GM23338 (cell line): ENCODE results near the gene GABRR2.

Source experiments
- CREB1 ChIP-seq: fragments of 250-450 bp; sonication (Bioruptor Pico); IDR thresholded peaks from 2 replicates; pipeline ENCODE4 v1.5.0; 2020; ENCODE audit warnings: low read depth, mild to moderate bottlenecking, moderate library complexity
- EZH2 ChIP-seq: fragments of 200-600 bp; sonication (generic); IDR thresholded peaks from one replicate; pipeline ENCODE4 v1.8.0; 2017; ENCODE audit warnings: antibody characterized with exemption, mild to moderate bottlenecking, low read depth; ENCODE audit not compliant: unreplicated experiment
- EZH2phosphoT487 ChIP-seq: fragments of 200-600 bp; sonication (generic); IDR thresholded peaks from one replicate; pipeline ENCODE4 v1.8.1; 2018; ENCODE audit warnings: antibody characterized with exemption; ENCODE audit not compliant: unreplicated experiment
- JUNB ChIP-seq: IDR thresholded peaks from one replicate; pipeline ENCODE4 v1.6.1; 2016; ENCODE audit warnings: antibody characterized with exemption; ENCODE audit not compliant: unreplicated experiment
- POLR2AphosphoS5 ChIP-seq: IDR thresholded peaks from 2 replicates; pipeline ENCODE4 v1.6.1; 2016; ENCODE audit warnings: antibody characterized with exemption, low read depth
- STAT1 ChIP-seq: IDR thresholded peaks from one replicate; pipeline ENCODE4 v1.6.1; 2016; ENCODE audit warnings: antibody characterized with exemption; ENCODE audit not compliant: unreplicated experiment
- ZNF114 ChIP-seq: fragments of 250-450 bp; sonication (Bioruptor Pico); IDR thresholded peaks from 2 replicates; pipeline ENCODE4 v1.5.0; 2020; ENCODE audit warnings: mild to moderate bottlenecking, moderate library complexity
- ZNF331 ChIP-seq: fragments of 250-450 bp; sonication (Bioruptor Pico); IDR thresholded peaks from 2 replicates; pipeline ENCODE4 v1.5.0; 2020; ENCODE audit warnings: low read depth, mild to moderate bottlenecking, moderate library complexity
- TF ChIP-seq, protein P1 (sequence below), 2 experiments: fragments of 200-600 bp in 1 of 2; sonication (generic) in 1 of 2; conservative IDR thresholded peaks; 2 replicates each; pipeline versions ENCODE4 v1.5.1 to v1.6.1; 2016 to 2017; ENCODE audit warnings: antibody characterized with exemption in 2 of 2, low read depth in 2 of 2, mild to moderate bottlenecking in 2 of 2, moderate library complexity in 1 of 2
- TF ChIP-seq, protein P2 (sequence below): IDR thresholded peaks from one replicate; pipeline ENCODE4 v1.6.1; 2018; ENCODE audit warnings: antibody characterized with exemption; ENCODE audit not compliant: unreplicated experiment
- TF ChIP-seq, protein P3 (sequence below): IDR thresholded peaks from 2 replicates; pipeline ENCODE4 v1.6.1; 2016; ENCODE audit warnings: antibody characterized with exemption

DNA sequence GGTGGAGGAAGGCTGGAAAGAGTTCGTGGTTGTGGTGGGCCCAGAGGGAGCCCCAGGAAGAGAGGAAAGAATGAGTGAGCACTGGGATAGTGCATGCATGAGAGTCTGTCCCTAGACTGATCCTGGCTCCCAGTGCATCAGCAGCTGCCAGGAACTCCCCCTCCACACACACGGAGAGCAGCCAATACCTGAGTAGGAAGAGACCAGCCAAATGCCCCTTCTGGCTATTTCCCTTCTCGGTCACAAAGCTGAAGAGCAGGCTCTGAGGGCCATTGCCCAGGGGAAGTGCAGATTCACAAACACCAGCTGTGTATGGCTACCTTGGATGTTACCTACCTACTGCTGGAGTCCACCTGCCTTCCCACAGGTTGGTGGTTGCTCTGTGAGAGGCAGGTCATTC is 45.1 kb downstream of the GABRR2 start:
- TF ChIP-seq CREB1 (CRISPR knock-in tag) (no peak), EZH2 (no peak), STAT1 (no peak), EZH2phosphoT487 (no peak), JUNB (no peak), ZNF114 (CRISPR knock-in tag) (no peak), ZNF331 (CRISPR knock-in tag) (no peak), POLR2AphosphoS5 (no peak)
- TF ChIP-seq, protein P1, sequence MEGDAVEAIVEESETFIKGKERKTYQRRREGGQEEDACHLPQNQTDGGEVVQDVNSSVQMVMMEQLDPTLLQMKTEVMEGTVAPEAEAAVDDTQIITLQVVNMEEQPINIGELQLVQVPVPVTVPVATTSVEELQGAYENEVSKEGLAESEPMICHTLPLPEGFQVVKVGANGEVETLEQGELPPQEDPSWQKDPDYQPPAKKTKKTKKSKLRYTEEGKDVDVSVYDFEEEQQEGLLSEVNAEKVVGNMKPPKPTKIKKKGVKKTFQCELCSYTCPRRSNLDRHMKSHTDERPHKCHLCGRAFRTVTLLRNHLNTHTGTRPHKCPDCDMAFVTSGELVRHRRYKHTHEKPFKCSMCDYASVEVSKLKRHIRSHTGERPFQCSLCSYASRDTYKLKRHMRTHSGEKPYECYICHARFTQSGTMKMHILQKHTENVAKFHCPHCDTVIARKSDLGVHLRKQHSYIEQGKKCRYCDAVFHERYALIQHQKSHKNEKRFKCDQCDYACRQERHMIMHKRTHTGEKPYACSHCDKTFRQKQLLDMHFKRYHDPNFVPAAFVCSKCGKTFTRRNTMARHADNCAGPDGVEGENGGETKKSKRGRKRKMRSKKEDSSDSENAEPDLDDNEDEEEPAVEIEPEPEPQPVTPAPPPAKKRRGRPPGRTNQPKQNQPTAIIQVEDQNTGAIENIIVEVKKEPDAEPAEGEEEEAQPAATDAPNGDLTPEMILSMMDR (conservative IDR thresholded peaks at IDR 0.05; ENCODE audit: low read depth in 2 of 2), result no peak
- TF ChIP-seq, protein P2, sequence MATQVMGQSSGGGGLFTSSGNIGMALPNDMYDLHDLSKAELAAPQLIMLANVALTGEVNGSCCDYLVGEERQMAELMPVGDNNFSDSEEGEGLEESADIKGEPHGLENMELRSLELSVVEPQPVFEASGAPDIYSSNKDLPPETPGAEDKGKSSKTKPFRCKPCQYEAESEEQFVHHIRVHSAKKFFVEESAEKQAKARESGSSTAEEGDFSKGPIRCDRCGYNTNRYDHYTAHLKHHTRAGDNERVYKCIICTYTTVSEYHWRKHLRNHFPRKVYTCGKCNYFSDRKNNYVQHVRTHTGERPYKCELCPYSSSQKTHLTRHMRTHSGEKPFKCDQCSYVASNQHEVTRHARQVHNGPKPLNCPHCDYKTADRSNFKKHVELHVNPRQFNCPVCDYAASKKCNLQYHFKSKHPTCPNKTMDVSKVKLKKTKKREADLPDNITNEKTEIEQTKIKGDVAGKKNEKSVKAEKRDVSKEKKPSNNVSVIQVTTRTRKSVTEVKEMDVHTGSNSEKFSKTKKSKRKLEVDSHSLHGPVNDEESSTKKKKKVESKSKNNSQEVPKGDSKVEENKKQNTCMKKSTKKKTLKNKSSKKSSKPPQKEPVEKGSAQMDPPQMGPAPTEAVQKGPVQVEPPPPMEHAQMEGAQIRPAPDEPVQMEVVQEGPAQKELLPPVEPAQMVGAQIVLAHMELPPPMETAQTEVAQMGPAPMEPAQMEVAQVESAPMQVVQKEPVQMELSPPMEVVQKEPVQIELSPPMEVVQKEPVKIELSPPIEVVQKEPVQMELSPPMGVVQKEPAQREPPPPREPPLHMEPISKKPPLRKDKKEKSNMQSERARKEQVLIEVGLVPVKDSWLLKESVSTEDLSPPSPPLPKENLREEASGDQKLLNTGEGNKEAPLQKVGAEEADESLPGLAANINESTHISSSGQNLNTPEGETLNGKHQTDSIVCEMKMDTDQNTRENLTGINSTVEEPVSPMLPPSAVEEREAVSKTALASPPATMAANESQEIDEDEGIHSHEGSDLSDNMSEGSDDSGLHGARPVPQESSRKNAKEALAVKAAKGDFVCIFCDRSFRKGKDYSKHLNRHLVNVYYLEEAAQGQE, result no peak
- TF ChIP-seq, protein P3, sequence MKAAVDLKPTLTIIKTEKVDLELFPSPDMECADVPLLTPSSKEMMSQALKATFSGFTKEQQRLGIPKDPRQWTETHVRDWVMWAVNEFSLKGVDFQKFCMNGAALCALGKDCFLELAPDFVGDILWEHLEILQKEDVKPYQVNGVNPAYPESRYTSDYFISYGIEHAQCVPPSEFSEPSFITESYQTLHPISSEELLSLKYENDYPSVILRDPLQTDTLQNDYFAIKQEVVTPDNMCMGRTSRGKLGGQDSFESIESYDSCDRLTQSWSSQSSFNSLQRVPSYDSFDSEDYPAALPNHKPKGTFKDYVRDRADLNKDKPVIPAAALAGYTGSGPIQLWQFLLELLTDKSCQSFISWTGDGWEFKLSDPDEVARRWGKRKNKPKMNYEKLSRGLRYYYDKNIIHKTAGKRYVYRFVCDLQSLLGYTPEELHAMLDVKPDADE, result no peak
